Testis (tissue), 2 donors: ENCODE measurements around the gene ST3GAL2.

Experiments used
- POLR2A ChIP-seq: fragments of 450-650 bp; IDR thresholded peaks from one replicate; pipeline ENCODE4 v1.6.1; 2017; ENCODE audit warnings: antibody characterized with exemption, mild to moderate bottlenecking, moderate library complexity
- TF ChIP-seq, protein P1 (sequence below), 3 experiments: fragments of 450-650 bp in 2 of 3; fragments of 200-600 bp in 1 of 3; sonication (generic) in 1 of 3; IDR thresholded peaks; one replicate each; pipeline ENCODE4 v1.5.1; 2016 to 2019; ENCODE audit warnings: antibody characterized with exemption in 3 of 3, mild to moderate bottlenecking in 2 of 3, moderate library complexity in 1 of 3

- TF ChIP-seq, protein P1, sequence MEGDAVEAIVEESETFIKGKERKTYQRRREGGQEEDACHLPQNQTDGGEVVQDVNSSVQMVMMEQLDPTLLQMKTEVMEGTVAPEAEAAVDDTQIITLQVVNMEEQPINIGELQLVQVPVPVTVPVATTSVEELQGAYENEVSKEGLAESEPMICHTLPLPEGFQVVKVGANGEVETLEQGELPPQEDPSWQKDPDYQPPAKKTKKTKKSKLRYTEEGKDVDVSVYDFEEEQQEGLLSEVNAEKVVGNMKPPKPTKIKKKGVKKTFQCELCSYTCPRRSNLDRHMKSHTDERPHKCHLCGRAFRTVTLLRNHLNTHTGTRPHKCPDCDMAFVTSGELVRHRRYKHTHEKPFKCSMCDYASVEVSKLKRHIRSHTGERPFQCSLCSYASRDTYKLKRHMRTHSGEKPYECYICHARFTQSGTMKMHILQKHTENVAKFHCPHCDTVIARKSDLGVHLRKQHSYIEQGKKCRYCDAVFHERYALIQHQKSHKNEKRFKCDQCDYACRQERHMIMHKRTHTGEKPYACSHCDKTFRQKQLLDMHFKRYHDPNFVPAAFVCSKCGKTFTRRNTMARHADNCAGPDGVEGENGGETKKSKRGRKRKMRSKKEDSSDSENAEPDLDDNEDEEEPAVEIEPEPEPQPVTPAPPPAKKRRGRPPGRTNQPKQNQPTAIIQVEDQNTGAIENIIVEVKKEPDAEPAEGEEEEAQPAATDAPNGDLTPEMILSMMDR (IDR thresholded peaks at IDR 0.05): no peak
- TF ChIP-seq POLR2A: no peak
Observed at GRCh38 chr16:70434484-70435260, 4.2 kb downstream of the ST3GAL2 start.
